Endothelial cell of umbilical vein (primary cell): ENCODE measurements around the gene SPINT3. TPM values are rescaled to one million over a fixed set of nuclear protein-coding genes. Genes with fewer than 3 reads are reported as not detected.

ENCODE experiments used
- BruUV-seq: library from RNA; stranded (reverse); fragments of 400-500 nt; replicated peaks from 2 replicates; lab custom pipeline; 2021; lab: Mats Ljungman, UMichigan
- CTCF ChIA-PET: fragments of 300-600, 350-600 bp; sonication (Branson Sonifier 250); formaldehyde crosslinking; loops from one replicate; lab custom pipeline; 2021; ENCODE audit warnings: antibody characterized with exemption, inconsistent platforms; lab: Charles Lee
- POLR2A ChIA-PET: fragments of 300-600, 350-600 bp; sonication (Branson Sonifier 250); formaldehyde crosslinking; loops from one replicate; lab custom pipeline; 2021; ENCODE audit warnings: antibody characterized with exemption, inconsistent platforms; lab: Charles Lee
- DNase-seq: peaks from one replicate; pipeline ENCODE4 v3.0.0-alpha.2; 2011; ENCODE audit warnings: low read depth, low spot score
- FAIRE-seq: peaks from 2 replicates; lab custom pipeline; 2011; peaks lifted over from hg19 to GRCh38; lab: Jason Lieb, UNC
- H2AFZ ChIP-seq: 2 replicates; pipeline ENCODE4 v1.6.0; 2012; ENCODE audit warnings: low read depth, low read length, control low read depth, inconsistent platforms
- H3K27ac ChIP-seq: 2 replicates; pipeline ENCODE4 v1.5.1; 2011; ENCODE audit warnings: low read depth, mild to moderate bottlenecking, control low read depth, low read length, moderate library complexity; ENCODE audit not compliant: insufficient read depth
- H3K27me3 ChIP-seq, 2 experiments: 2 replicates each; pipeline versions ENCODE4 v1.6.0 to v1.6.1; 2011; ENCODE audit warnings: low read length in 2 of 2, mixed read lengths in 1 of 2; ENCODE audit not compliant: control insufficient read depth in 2 of 2, insufficient read depth in 2 of 2
- H3K36me3 ChIP-seq, 2 experiments: 2 replicates in 1 of 2; 3 replicates in 1 of 2; pipeline ENCODE4 v1.5.1; 2011; ENCODE audit warnings: low read length in 2 of 2, mild to moderate bottlenecking in 1 of 2, moderate library complexity in 1 of 2; ENCODE audit not compliant: control insufficient read depth in 2 of 2, insufficient read depth in 2 of 2; ENCODE audit errors: extremely low read depth in 1 of 2
- H3K4me1 ChIP-seq: 3 replicates; pipeline ENCODE4 v1.5.1; 2011; ENCODE audit warnings: mild to moderate bottlenecking, low read length; ENCODE audit not compliant: control insufficient read depth, insufficient read depth; ENCODE audit errors: extremely low read depth
- H3K4me2 ChIP-seq: 2 replicates; pipeline ENCODE4 v1.6.1; 2011; ENCODE audit warnings: low read length, control low read depth, mixed read lengths; ENCODE audit not compliant: insufficient read depth
- H3K4me3 ChIP-seq, 3 experiments: fragments of 200-600 bp in 1 of 3; sonication (generic), shearing (Covaris generic) in 1 of 3; replicated peaks in 1 of 3; 2 replicates each; pipeline ENCODE4 v1.5.1; 2011 to 2016; ENCODE audit warnings: control low read depth in 3 of 3, low read length in 3 of 3, mild to moderate bottlenecking in 2 of 3, inconsistent platforms in 1 of 3, low read depth in 1 of 3, moderate library complexity in 1 of 3; ENCODE audit not compliant: insufficient read depth in 1 of 3
- H3K79me2 ChIP-seq: 2 replicates; pipeline ENCODE4 v1.6.0; 2012; ENCODE audit warnings: low read length, inconsistent platforms; ENCODE audit not compliant: control insufficient read depth, insufficient read depth
- H3K9ac ChIP-seq: replicated peaks from 2 replicates; pipeline ENCODE3; 2011; ENCODE audit warnings: low read length, control low read depth; ENCODE audit not compliant: insufficient read depth; ENCODE audit errors: extremely low read depth
- H3K9me1 ChIP-seq: replicated peaks from 3 replicates; pipeline ENCODE4 v1.6.0; 2011; ENCODE audit warnings: mild to moderate bottlenecking, low read length; ENCODE audit not compliant: control insufficient read depth, insufficient read depth; ENCODE audit errors: extremely low read depth
- H3K9me3 ChIP-seq: replicated peaks from 2 replicates; pipeline ENCODE4 v1.5.1; 2012; ENCODE audit warnings: low read length, inconsistent platforms; ENCODE audit not compliant: control insufficient read depth, insufficient read depth
- H4K20me1 ChIP-seq: replicated peaks from 2 replicates; pipeline ENCODE3; 2011; ENCODE audit warnings: mild to moderate bottlenecking, low read length; ENCODE audit not compliant: control insufficient read depth, insufficient read depth; ENCODE audit errors: extremely low read depth
- EZH2 ChIP-seq: IDR thresholded peaks from 2 replicates; pipeline ENCODE4 v1.6.1; 2012; ENCODE audit warnings: borderline replicate concordance, low read depth, mild to moderate bottlenecking, moderate library complexity, low read length, inconsistent platforms; ENCODE audit not compliant: severe bottlenecking
- FOS ChIP-seq: IDR thresholded peaks from 2 replicates; pipeline ENCODE4 v1.6.1; 2011; ENCODE audit warnings: mild to moderate bottlenecking, low read length, moderate library complexity, borderline replicate concordance; ENCODE audit not compliant: insufficient read depth
- GATA2 ChIP-seq: IDR thresholded peaks from 2 replicates; pipeline ENCODE4 v1.7.0; 2011; ENCODE audit warnings: low read depth, mild to moderate bottlenecking, moderate library complexity, mixed read lengths, low read length; ENCODE audit not compliant: insufficient read length, insufficient read depth
- JUN ChIP-seq: IDR thresholded peaks from 2 replicates; pipeline ENCODE4 v1.6.1; 2011; ENCODE audit warnings: borderline replicate concordance, low read depth; ENCODE audit not compliant: insufficient read length, insufficient read depth
- MYC ChIP-seq: IDR thresholded peaks from one replicate; pipeline ENCODE4 v1.6.1; 2011; ENCODE audit warnings: mild to moderate bottlenecking, low read depth, low read length
- POLR2AphosphoS5 ChIP-seq: IDR thresholded peaks from 2 replicates; pipeline ENCODE4 v1.6.1; 2012; ENCODE audit warnings: low read depth, mild to moderate bottlenecking, control low read depth, low read length, moderate library complexity; ENCODE audit not compliant: insufficient read depth
- dilution Hi-C: fragments of 300-500 bp; cut with MboI; formaldehyde crosslinking; loops from one replicate; pipeline ENCODE4 v1.15.0; 2019; ENCODE audit warnings: low sequenced_read_pairs; ENCODE audit not compliant: extremely low pct_ligation_motif_present
- intact Hi-C: fragments of 100-400 bp; cut with micrococcal nuclease; formaldehyde crosslinking; loops from one replicate; pipeline ENCODE4 v1.10.0; 2022
- polyA plus RNA-seq, 4 experiments: library from polyadenylated mRNA; depleted of rRNA in 3 of 4; stranded (reverse) in 3 of 4; unstranded in 1 of 4; fragments of >200 nt; gene quantifications; 2 replicates each; pipeline versions ENCODE4 v1.2.1 to v1.2.3, GENCODE V29; 2011 to 2012; ENCODE audit warnings: missing spikeins in 1 of 4
- total RNA-seq: library from RNA; stranded (reverse); gene quantifications from 2 replicates; pipeline ENCODE4 v1.2.3, GENCODE V29; 2021
- TF ChIP-seq, protein P1 (sequence below): IDR thresholded peaks from 2 replicates; pipeline ENCODE4 v1.6.1; 2011; ENCODE audit not compliant: insufficient read depth, insufficient read length
- TF ChIP-seq, protein P2 (sequence below), 2 donors: IDR thresholded peaks; 1 replicate in 1 of 2; 2 replicates in 1 of 2; pipeline ENCODE4 v1.5.1; 2011; ENCODE audit warnings: low read length in 2 of 2, mild to moderate bottlenecking in 2 of 2, moderate library complexity in 2 of 2, control low read depth in 1 of 2, inconsistent platforms in 1 of 2, low read depth in 1 of 2; ENCODE audit not compliant: insufficient read depth in 1 of 2; ENCODE audit errors: extremely low read depth in 1 of 2

SPINT3 gene
- total and polyA plus RNA-seq, 2 donors (not counting 3 experiments of a cell fraction or from before 2014, with no cell fraction given) = not detected

DNA sequence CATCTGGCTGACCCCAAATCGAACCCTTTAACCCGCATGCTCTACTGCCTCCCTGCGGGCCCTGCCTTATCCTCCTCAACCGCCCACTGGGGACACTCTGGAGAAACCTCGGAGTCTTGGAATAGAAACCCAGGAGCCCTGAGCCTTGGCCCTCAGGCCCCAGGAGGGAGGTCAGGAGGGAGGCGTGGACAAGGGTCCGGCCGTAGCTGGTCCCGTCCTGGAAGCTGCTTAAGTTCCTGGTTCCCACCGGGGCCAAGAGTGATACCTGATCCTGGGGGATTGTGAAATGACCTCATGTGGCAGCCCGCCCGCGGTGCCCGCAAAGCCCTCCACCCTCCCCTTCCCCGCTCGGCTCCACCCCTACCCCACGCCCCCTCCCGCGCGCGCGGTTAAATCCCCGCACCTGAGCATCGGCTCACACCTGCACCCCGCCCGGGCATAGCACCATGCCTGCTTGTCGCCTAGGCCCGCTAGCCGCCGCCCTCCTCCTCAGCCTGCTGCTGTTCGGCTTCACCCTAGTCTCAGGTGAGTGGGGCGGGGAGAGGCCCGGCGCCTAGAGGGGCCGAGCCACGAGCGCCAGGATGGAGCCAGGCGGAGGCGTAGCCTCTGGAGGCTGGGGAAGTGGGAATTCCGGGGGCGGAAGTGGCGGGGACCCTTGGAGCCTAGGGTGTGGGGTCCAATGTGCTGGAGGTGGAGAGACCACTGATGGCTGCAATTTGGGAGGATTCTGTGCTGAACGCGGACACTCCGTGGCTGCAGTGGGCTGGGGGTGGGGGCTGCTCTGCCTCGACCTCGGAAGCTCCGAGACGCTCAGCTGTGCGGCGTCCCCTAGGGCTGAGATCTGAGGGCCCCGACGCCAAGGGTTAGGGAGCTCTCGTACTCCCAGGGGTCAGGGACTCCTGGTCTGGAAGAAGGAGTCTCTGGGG is 45.8 kb downstream of the SPINT3 start, which contains the start of gene WFDC2:
TSS of gene WFDC2 (plus strand) at position 418 of the 926 bp plus-strand sequence. CDS start at position 447, 29 bp downstream.
- peak within 1 kb of the TSS; percentile 47 for H2AFZ ChIP-seq
- intact Hi-C loops (no loop called here), dilution Hi-C loops (no loop called here)
- ChIA-PET CTCF (interaction anchor here (0.6 to 1.4 kb wide), 4 partner anchors 32 to 147 kb away, joined by 3 to 5 read pairs (median 4); no protein-coding TSS in a partner anchor), POLR2A (no interaction called here)
- no peak for FAIRE-seq
- no peak within 1 kb of the TSS for H3K27ac ChIP-seq
- H3K9me1 ChIP-seq = no peaks in the 10 kb centered on the region
- no TSS peak for BruUV-seq
- no peak for DNase-seq
- H3K4me1 ChIP-seq = peaks cover 4% of the 10 kb centered on the region
- peaks cover 43 to 65% of the 10 kb centered on the region in 2 experiments for H3K27me3 ChIP-seq
- no peaks in the 10 kb centered on the region for H3K36me3 ChIP-seq
- TF ChIP-seq MYC (no peak), GATA2 (no peak), EZH2 (peak; percentile 46)
- H3K9me3 ChIP-seq = no peaks in the 10 kb centered on the region
- H3K4me2 ChIP-seq = peak within 1 kb of the TSS; percentile 35
- peak within 1 kb of the TSS in 1 of 3 experiments; percentile 8 for H3K4me3 ChIP-seq
- no peaks in the 10 kb centered on the region for H4K20me1 ChIP-seq
- H3K79me2 ChIP-seq = no peaks in the 10 kb centered on the region
- no peak within 1 kb of the TSS for H3K9ac ChIP-seq

DNA sequence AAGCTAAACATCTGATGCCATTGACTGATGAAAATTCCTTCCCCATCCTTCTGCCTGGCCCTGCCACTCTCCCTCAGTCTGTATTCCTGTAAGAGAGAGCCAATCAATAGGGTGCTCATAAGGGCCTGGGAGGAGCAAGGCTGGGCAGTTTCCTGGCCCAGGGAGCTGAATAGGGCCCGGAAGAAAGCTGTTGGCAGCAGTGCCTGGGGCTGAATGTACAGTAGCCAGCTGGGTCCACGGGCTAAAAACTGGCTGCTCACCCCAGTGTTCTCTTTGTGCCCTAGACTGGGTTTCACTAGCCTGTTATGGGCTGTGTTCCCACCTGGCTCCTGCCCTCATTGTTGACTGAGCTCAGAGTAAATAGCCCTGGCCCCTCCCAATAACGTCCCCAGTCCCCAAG is 47.6 kb downstream of the SPINT3 start:
- H4K20me1 ChIP-seq = no peaks in the 10 kb centered on the region
- no peak overlapping the region for H2AFZ ChIP-seq
- no peak for DNase-seq
- no peak overlapping the region for H3K9ac ChIP-seq
- TF ChIP-seq, protein P1, sequence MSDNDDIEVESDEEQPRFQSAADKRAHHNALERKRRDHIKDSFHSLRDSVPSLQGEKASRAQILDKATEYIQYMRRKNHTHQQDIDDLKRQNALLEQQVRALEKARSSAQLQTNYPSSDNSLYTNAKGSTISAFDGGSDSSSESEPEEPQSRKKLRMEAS = no peak
- TF ChIP-seq POLR2AphosphoS5 (no peak), EZH2 (no peak), FOS (no peak), GATA2 (no peak), MYC (no peak), JUN (no peak)
- TF ChIP-seq, protein P2, sequence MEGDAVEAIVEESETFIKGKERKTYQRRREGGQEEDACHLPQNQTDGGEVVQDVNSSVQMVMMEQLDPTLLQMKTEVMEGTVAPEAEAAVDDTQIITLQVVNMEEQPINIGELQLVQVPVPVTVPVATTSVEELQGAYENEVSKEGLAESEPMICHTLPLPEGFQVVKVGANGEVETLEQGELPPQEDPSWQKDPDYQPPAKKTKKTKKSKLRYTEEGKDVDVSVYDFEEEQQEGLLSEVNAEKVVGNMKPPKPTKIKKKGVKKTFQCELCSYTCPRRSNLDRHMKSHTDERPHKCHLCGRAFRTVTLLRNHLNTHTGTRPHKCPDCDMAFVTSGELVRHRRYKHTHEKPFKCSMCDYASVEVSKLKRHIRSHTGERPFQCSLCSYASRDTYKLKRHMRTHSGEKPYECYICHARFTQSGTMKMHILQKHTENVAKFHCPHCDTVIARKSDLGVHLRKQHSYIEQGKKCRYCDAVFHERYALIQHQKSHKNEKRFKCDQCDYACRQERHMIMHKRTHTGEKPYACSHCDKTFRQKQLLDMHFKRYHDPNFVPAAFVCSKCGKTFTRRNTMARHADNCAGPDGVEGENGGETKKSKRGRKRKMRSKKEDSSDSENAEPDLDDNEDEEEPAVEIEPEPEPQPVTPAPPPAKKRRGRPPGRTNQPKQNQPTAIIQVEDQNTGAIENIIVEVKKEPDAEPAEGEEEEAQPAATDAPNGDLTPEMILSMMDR (IDR thresholded peaks at IDR 0.05; ENCODE audit: extremely low read depth in 1 of 2, insufficient read depth in 1 of 2, low read depth in 1 of 2, low read length in 2 of 2) = no peak
- POLR2A ChIA-PET = no interaction called here
- CTCF ChIA-PET = interaction anchor here (1.0 to 1.8 kb wide), 4 partner anchors 9 to 423 kb away, joined by 3 to 4 read pairs (median 3); no protein-coding TSS in a partner anchor
- H3K36me3 ChIP-seq = no peaks in the 10 kb centered on the region
- no peaks in the 10 kb centered on the region for H3K9me3 ChIP-seq
- intact Hi-C loops = no loop called here
- H3K4me1 ChIP-seq = peaks cover 4% of the 10 kb centered on the region
- H3K4me3 ChIP-seq = no peak overlapping the region
- H3K9me1 ChIP-seq = no peaks in the 10 kb centered on the region
- no peak overlapping the region for H3K4me2 ChIP-seq
- no TSS peak for BruUV-seq
- H3K27me3 ChIP-seq = peaks cover 52 to 71% of the 10 kb centered on the region in 2 experiments
- no peak for FAIRE-seq
- H3K79me2 ChIP-seq = no peaks in the 10 kb centered on the region
- dilution Hi-C loops = no loop called here
- H3K27ac ChIP-seq = no peak overlapping the region
